ENCODE results near the gene INHA.
A peak's percentile ranks its signal among the peaks of the same experiment; 100 is the strongest.

The INHA gene

GRCh38 chr2:219539926-219540678 is 32.0 kb upstream of the INHA start:
- POLR2A ChIA-PET, result no interaction called here
- CTCF ChIA-PET, result interaction anchor here (0.7 to 8.1 kb wide), 31 partner anchors 12 to 1268 kb away, joined by 3 to 153 read pairs (median 6); partner anchors contain the start of gene GMPPA

GRCh38 chr2:219540784-219541504 is 31.2 kb upstream of the INHA start:
- DNase-seq (ENCODE audit: extremely low spot score), result no peak
- ChIA-PET CTCF (interaction anchor here (0.6 to 8.1 kb wide), 50 partner anchors 8 to 1269 kb away, joined by 3 to 153 read pairs (median 5); partner anchors contain the start of genes GMPPA and STK11IP), POLR2A (no interaction called here)
- no peak for TF ChIP-seq CTCF (IDR thresholded peaks at IDR 0.05; ENCODE audit: control extremely low read depth, extremely low read depth, low read depth, missing control alignments)

More at GRCh38 chr2:219539926-219540678, 32.0 kb upstream of the INHA start:
- no peak for DNase-seq (ENCODE audit: extremely low spot score)
- TF ChIP-seq CTCF (IDR thresholded peaks at IDR 0.05; ENCODE audit: control extremely low read depth, extremely low read depth, low read depth, missing control alignments), result no peak

GRCh38 chr2:219541611-219542180 is 30.4 kb upstream of the INHA start:
- peak; percentile 89 for DNase-seq (ENCODE audit: extremely low spot score)
- CTCF ChIA-PET, result interaction anchor here (0.6 to 8.1 kb wide), 57 partner anchors 8 to 1270 kb away, joined by 3 to 153 read pairs (median 5); partner anchors contain the start of genes GMPPA, OBSL1 and STK11IP
- peak; percentile 91 for TF ChIP-seq CTCF (IDR thresholded peaks at IDR 0.05; ENCODE audit: control extremely low read depth, extremely low read depth, low read depth, missing control alignments)
- POLR2A ChIA-PET, result interaction anchor here (0.6 kb wide), 1 partner anchor 180 kb away, joined by 5 read pairs; no protein-coding TSS in a partner anchor

DNA sequence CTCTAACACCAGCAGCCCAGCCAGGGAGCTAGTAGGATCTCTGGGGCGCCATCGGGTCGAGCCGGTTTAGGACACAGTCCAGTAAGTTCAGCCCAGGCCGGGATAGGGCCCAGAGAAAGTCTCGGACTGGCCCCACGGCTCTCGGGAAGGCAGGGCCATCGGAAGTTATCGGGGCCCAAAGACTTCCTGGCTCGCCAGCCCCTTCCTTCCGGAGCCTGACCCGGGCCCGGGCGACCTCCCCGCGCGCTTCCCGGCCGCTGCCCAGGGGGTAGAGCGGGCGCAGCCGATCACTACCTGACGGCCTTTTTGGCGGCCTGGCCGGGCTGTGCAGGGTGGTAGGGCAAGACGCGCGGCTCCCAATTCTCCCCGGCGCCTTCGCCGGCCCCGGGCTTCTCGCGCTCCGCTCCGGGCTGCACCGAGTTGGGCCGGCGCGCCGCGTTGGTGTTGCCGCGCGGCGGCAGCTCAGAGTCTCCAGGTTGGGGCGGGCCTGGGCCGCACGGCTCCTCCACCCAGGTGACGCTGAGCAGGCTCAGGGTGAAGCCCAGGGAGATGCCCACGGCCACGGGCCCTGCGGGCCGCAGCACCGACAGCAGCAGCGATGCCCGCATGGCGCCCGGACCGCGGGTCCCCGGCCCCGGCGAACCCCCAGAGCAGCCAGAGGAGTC is 29.0 kb upstream of the INHA start:
- ChIA-PET POLR2A (interaction anchor here (1.0 kb wide), 1 partner anchor 55 kb away, joined by 3 read pairs; no protein-coding TSS in a partner anchor), CTCF (interaction anchor here (1.0 to 8.1 kb wide), 13 partner anchors 9 to 155 kb away, joined by 3 to 153 read pairs (median 6); partner anchors contain the start of gene DNPEP)
- no peak for TF ChIP-seq CTCF (IDR thresholded peaks at IDR 0.05; ENCODE audit: control extremely low read depth, extremely low read depth, low read depth, missing control alignments)
- peak; percentile 41 for DNase-seq (ENCODE audit: extremely low spot score)

DNA sequence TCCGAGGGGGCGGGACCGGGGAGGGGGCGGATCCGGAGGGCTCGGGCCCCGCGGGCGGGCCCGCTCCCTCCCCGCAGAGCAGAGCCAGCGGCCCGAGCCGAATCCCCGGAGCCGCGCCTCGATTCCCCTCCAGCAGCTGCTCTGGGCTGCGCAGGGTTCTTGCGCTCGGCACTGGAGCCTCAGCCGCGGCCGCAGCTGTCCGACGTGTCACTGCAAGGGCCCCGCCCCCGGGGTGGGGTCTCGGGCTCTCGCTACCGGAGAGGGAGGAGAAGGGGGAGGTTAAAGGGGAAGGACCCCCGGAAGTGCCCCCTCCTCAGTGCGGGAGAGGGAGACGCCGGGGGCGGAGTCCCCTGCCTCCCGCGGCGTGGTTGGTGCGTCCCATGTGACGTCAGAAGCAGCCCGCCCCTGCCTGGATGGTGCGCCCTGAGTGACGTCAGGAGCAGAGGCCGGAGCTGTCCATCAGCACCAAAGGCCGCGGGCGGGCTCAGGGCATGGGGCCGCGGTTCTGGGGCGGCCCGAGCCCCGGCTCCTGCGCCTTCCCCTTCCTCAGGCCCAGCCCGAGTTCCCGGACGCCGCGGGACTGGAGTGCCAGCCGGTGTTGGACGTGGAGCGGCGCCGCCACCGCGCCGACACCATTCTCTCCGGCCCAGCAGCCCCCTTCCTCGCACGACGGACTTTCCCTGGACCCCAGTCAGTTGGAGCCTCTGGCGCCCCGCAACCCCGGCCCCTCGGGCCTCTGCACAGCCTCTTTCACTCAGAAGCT is 28.3 kb upstream of the INHA start, which contains the start of the genes CHPF and TMEM198:
Gene CHPF, minus strand, starts transcription at position 214 of the 763 bp plus-strand sequence. CDS start 271 bp downstream, outside the sequence.
Gene TMEM198, plus strand, starts transcription at position 433 of the 763 bp plus-strand sequence. CDS start 700 bp downstream, outside the sequence.
- POLR2A ChIA-PET, result interaction anchor here (1.0 kb wide), 1 partner anchor 54 kb away, joined by 3 read pairs; no protein-coding TSS in a partner anchor
- peak; percentile 99 for DNase-seq (ENCODE audit: extremely low spot score)
- no peak for TF ChIP-seq CTCF (IDR thresholded peaks at IDR 0.05; ENCODE audit: control extremely low read depth, extremely low read depth, low read depth, missing control alignments)
- CTCF ChIA-PET, result interaction anchor here (1.0 to 8.1 kb wide), 13 partner anchors 10 to 156 kb away, joined by 3 to 153 read pairs (median 6); partner anchors contain the start of gene DNPEP

Measured in GM10248 (cell line).